Measurements from ENCODE around the gene BANF2.

GRCh38 chr20:17765584-17765983, 65.8 kb downstream of the BANF2 start:
- TF ChIP-seq POLR2A (IDR thresholded peaks at IDR 0.05; ENCODE audit: low read length) (no peak), GATA1 (IDR thresholded peaks at IDR 0.05; ENCODE audit: low read depth, low read length) (no peak)
